GM18867 (cell line): ENCODE results near the gene REP15.
A peak's percentile ranks its signal among the peaks of the same experiment; 100 is the strongest.
"Not testable (repeated sequence)": the region's sequence is repeated elsewhere in the genome, so short reads cannot be mapped to it uniquely, and the experiment has no call there.

Experiments
- ATAC-seq: cut with Tn5 transposase; IDR thresholded peaks from one replicate; pipeline ENCODE4 v1.9.1; 2021; ENCODE audit warnings: mild to moderate bottlenecking, moderate library complexity; ENCODE audit not compliant: unreplicated experiment

The REP15 gene

GRCh38 chr12:27696864-27697564 lies 767 bp downstream of the REP15 start:
- ATAC-seq = no peak

- peak; percentile 93 for ATAC-seq
These were observed 7.6 kb downstream of the REP15 start for GRCh38 chr12:27703720-27704452.

GRCh38 chr12:27705263-27705662 lies 9.0 kb downstream of the REP15 start:
- ATAC-seq = no peak

- no peak for ATAC-seq
These were observed 11.0 kb downstream of the REP15 start for GRCh38 chr12:27707216-27707615.

- ATAC-seq = no peak
These were observed 13.1 kb downstream of the REP15 start for GRCh38 chr12:27709212-27709931.

GRCh38 chr12:27709932-27710591 lies 13.8 kb downstream of the REP15 start:
- peak; percentile 44 for ATAC-seq

GRCh38 chr12:27710592-27711316 lies 14.5 kb downstream of the REP15 start, which contains the start of gene MRPS35:
TSS of gene MRPS35 (plus strand) at chr12:27710832. CDS start at chr12:27710844, 12 bp downstream.
- ATAC-seq = peak; percentile 95

- ATAC-seq = peak; percentile 16
These were observed 15.1 kb downstream of the REP15 start for GRCh38 chr12:27711317-27711682.

- no peak for ATAC-seq
These were observed 15.7 kb downstream of the REP15 start for GRCh38 chr12:27711967-27712366.

GRCh38 chr12:27723212-27723611 lies 27.0 kb downstream of the REP15 start:
- ATAC-seq = no peak

GRCh38 chr12:27730097-27730588 lies 33.9 kb downstream of the REP15 start:
- no peak for ATAC-seq

- ATAC-seq = peak; percentile 71
These were observed 36.0 kb downstream of the REP15 start for GRCh38 chr12:27732281-27732680.

GRCh38 chr12:27733052-27733656 lies 36.9 kb downstream of the REP15 start:
- ATAC-seq = no peak

- no peak for ATAC-seq
These were observed 37.5 kb downstream of the REP15 start for GRCh38 chr12:27733791-27734190.

GRCh38 chr12:27734321-27734720 lies 38.1 kb downstream of the REP15 start:
- not testable (repeated sequence) for ATAC-seq

- ATAC-seq = no peak
These were observed 47.4 kb downstream of the REP15 start for GRCh38 chr12:27743601-27744000.

GRCh38 chr12:27745734-27746133 lies 49.5 kb downstream of the REP15 start:
- not testable (repeated sequence) for ATAC-seq
